LNCaP clone FGC (cell line): Measurements from ENCODE around the gene JMJD8.
"Not testable (repeated sequence)": the region's sequence is repeated elsewhere in the genome, so short reads cannot be mapped to it uniquely, and the experiment has no call there.

Experiments used
- DNase-seq: peaks from one replicate; pipeline ENCODE4 v3.0.0-alpha.2; 2011; ENCODE audit warnings: low read depth
- H3K4me3 ChIP-seq: 2 replicates; pipeline ENCODE4 v1.5.1; 2011; ENCODE audit warnings: mild to moderate bottlenecking, low read depth, low read length, control low read depth
- CTCF ChIP-seq: IDR thresholded peaks from 2 replicates; pipeline ENCODE4 v1.5.1; 2012; ENCODE audit warnings: mild to moderate bottlenecking; ENCODE audit not compliant: control insufficient read depth, insufficient read depth; ENCODE audit errors: extremely low read depth

JMJD8 gene

GRCh38 chr16:716768-717325 lies 32.7 kb upstream of the JMJD8 start:
- peak overlapping the region; percentile 69 for H3K4me3 ChIP-seq

GRCh38 chr16:716200-716568 lies 32.0 kb upstream of the JMJD8 start:
- no peak for DNase-seq
- peak overlapping the region; percentile 69 for H3K4me3 ChIP-seq
- no peak for TF ChIP-seq CTCF

More at GRCh38 chr16:716768-717325, 32.7 kb upstream of the JMJD8 start:
- TF ChIP-seq CTCF: no peak
- DNase-seq: no peak

- TF ChIP-seq CTCF: peak; percentile 52
- no peak for DNase-seq
- peak overlapping the region; percentile 69 for H3K4me3 ChIP-seq
Observed at GRCh38 chr16:715477-716199, 31.5 kb upstream of the JMJD8 start.

GRCh38 chr16:714558-715476 lies 30.7 kb upstream of the JMJD8 start, which contains the start of gene METRN:
Gene METRN (plus strand): TSS chr16:715118. CDS start chr16:715290, 172 bp downstream.
- H3K4me3 ChIP-seq: peak within 1 kb of the TSS; percentile 69
- DNase-seq: no peak
- no peak for TF ChIP-seq CTCF

- no peak for TF ChIP-seq CTCF
- H3K4me3 ChIP-seq: peak overlapping the region; percentile 42; the same call in 1 of the 2 replicates
- DNase-seq: no peak
Observed at GRCh38 chr16:714079-714478, 29.9 kb upstream of the JMJD8 start.

- not testable (repeated sequence) for DNase-seq, H3K4me3 ChIP-seq
- peak; percentile 43 for TF ChIP-seq CTCF
Observed at GRCh38 chr16:712740-713250, 28.7 kb upstream of the JMJD8 start.
